ENCODE results near the gene CEACAM1.

DNA sequence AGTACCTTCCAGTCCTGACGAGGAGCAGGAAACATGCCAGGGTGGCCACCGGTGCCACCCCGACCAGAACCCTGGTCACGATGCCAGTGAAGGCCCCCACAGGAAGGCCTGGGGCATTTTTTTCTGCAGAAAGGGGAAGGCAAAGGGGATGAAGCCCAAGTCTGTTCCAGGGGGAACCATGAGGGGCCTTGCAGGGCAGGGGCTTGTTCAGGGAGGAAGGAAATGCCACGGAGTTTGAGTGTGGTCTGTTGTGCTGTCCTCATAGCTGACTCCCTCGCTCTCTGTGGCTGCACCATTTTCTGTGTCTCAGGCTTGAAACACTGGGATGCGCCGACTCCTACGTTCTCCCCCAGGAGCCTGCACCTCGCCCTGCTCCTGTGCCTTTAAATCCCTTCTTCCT is 27.5 kb upstream of the CEACAM1 start:
- TF ChIP-seq TAF1 (CRISPR knock-in tag; IDR thresholded peaks at IDR 0.05) (no peak), CEBPB (IDR thresholded peaks at IDR 0.05; ENCODE audit: borderline replicate concordance, low read depth, low read length) (no peak)

Data from HepG2 (cell line).